ENCODE results near the gene METTL16. TPM values are rescaled to one million over a fixed set of nuclear protein-coding genes. Genes with fewer than 3 reads are reported as not detected.

METTL16 gene
- total and polyA plus RNA-seq, 12 donors: 9.9 to 31.9 (median 26.5) TPM

DNA sequence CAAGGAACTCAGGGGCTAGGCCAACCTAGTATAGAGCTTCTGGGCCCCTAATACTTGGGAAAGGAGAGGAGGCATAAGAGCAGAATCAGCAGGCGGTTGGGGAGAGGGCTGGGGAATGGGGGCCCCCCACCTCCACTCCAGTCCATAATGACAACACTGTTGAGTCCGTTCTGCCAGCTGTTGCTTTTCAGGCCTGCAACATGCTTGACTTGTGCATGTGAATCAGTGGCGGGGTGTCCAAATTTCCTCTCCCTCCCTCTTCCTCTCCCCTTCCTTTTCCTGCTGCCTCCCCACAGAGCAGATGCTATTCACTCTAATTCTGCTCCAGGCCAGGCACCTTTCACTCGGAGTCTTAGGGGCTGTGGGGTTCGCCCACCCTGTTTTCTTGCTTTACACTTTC is 142.6 kb downstream of the METTL16 start:
- peaks cover 0 to 69% (median 0%) of the 10 kb centered on the region in 9 donors for H3K36me3 ChIP-seq
- 69 to 76% methylated on average over 5 of the region's 5 CpGs for WGBS, 2 donors

DNA sequence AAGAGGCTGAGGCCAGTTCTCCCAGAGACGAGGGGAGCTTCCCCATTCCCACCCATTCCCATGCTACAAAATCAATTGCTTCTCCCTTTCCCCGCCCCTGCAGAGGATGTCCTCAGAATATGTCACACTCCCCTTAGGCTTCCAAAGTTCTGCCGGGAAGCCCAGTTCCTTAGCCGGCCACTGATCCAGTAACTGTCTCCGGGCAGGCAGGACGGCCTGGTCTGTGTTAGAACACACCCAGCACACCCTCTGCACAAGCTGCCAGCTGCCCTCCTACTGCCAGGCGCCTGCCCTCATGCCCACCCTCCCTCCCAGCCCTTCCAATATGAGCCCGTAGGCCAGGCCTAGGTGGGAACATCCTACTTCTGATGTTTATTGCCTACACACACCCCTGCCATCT is 143.3 kb downstream of the METTL16 start:
- peak overlapping the region in 4 of 10 donors; percentile 22 to 44 (median 30) for H3K27ac ChIP-seq
- peak; percentile 13 to 64 (median 42) for ATAC-seq
- no peaks in the 10 kb centered on the region for H3K27me3 ChIP-seq
- H3K4me3 ChIP-seq: no peak overlapping the region
- intact Hi-C loops (cut with DNase I): loop anchor here in 2 of 10 donors (10.0 kb wide), 1 partner anchor 46 kb away; no protein-coding TSS in a partner anchor
- 54 to 59% methylated on average over 8 of the region's 8 CpGs for WGBS, 2 donors
- peaks cover 0 to 69% (median 0%) of the 10 kb centered on the region in 9 donors for H3K36me3 ChIP-seq
- DNase-seq: no peak
- peaks cover 20 to 48% (median 36%) of the 10 kb centered on the region in 9 donors for H3K4me1 ChIP-seq
- H3K9me3 ChIP-seq: no peaks in the 10 kb centered on the region
- TF ChIP-seq, protein P1, sequence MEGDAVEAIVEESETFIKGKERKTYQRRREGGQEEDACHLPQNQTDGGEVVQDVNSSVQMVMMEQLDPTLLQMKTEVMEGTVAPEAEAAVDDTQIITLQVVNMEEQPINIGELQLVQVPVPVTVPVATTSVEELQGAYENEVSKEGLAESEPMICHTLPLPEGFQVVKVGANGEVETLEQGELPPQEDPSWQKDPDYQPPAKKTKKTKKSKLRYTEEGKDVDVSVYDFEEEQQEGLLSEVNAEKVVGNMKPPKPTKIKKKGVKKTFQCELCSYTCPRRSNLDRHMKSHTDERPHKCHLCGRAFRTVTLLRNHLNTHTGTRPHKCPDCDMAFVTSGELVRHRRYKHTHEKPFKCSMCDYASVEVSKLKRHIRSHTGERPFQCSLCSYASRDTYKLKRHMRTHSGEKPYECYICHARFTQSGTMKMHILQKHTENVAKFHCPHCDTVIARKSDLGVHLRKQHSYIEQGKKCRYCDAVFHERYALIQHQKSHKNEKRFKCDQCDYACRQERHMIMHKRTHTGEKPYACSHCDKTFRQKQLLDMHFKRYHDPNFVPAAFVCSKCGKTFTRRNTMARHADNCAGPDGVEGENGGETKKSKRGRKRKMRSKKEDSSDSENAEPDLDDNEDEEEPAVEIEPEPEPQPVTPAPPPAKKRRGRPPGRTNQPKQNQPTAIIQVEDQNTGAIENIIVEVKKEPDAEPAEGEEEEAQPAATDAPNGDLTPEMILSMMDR (IDR thresholded peaks at IDR 0.05): no peak

More for the DNA sequence above, 142.6 kb downstream of the METTL16 start:
- H3K27ac ChIP-seq: peak overlapping the region in 1 of 10 donors; percentile 37
- H3K4me1 ChIP-seq: peaks cover 14 to 41% (median 30%) of the 10 kb centered on the region in 9 donors
- no peak for ATAC-seq
- TF ChIP-seq, protein P1 (IDR thresholded peaks at IDR 0.05): no peak
- no peak for DNase-seq
- intact Hi-C loops (cut with DNase I): loop anchor here in 2 of 10 donors (10.0 kb wide), 1 partner anchor 46 kb away; no protein-coding TSS in a partner anchor
- H3K4me3 ChIP-seq: no peak overlapping the region
- no peaks in the 10 kb centered on the region for H3K27me3 ChIP-seq
- H3K9me3 ChIP-seq: no peaks in the 10 kb centered on the region

DNA sequence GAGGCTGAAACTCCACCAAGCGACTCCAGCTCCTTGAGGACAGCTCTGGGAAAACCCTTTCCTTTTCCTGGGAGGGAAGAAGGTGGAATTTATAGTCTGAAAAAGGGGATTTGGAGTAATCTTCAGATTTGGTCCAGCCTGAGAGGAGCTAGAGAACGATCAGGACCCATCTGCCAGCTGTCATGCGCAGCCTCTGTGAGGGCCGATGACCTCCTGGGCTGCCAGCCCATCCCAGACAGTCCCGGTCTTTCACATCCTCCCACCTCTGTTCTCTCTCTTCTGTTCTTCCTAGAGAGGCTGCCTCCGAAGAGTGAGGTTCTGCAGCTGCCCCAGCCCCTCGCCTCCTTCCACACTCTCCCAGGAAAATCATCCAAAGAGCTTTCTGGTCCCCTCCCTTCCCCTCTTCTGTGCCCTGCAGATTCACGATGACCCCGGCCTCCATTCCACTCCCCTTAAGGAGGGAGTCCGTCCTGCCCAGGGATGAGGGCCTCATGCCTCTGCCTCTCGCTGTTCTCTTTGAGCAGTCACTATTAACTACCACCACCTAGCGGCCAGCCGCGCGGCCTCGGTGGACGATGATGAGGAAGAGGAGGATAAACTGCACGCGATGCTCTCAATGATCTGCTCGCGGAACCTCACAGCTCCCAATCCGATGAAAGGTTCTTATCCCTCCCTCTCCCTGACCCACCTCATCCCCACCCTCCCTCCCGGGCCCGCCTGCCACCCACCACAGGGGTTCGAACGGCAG is 144.8 kb downstream of the METTL16 start:
- TF ChIP-seq, protein P1 (IDR thresholded peaks at IDR 0.05): no peak
- DNase-seq: no peak
- Histone ChIP-seq H3K36me3 (peaks cover 0 to 65% (median 5%) of the 10 kb centered on the region in 9 donors), H3K4me3 (no peak overlapping the region), H3K27me3 (no peaks in the 10 kb centered on the region), H3K9me3 (no peaks in the 10 kb centered on the region), H3K4me1 (peaks cover 20 to 50% (median 39%) of the 10 kb centered on the region in 9 donors), H3K27ac (no peak overlapping the region)
- intact Hi-C loops (cut with DNase I): loop anchor here in 2 of 10 donors (10.0 kb wide), 1 partner anchor 48 kb away; no protein-coding TSS in a partner anchor
- no peak for ATAC-seq
- WGBS, 2 donors: 89 to 90% methylated on average over 26 of the region's 26 CpGs

Other genes starting within 250 kb of the METTL16 start
- gene SMG6, start 208.1 kb downstream of the METTL16 start, total RNA-seq: 10 to 100 TPM; 13.6 to 28.1 (median 20.9) TPM
- 10 to 100 TPM; 16.8 to 19.3 TPM for gene SMG6, start 208.1 kb downstream of the METTL16 start, polyA plus RNA-seq
- gene SRR, start 207.9 kb downstream of the METTL16 start, total RNA-seq: 10 to 100 TPM in 5 of 10 donors, 1 to 10 TPM in 5; 5.3 to 16.0 (median 9.8) TPM
- 1 to 10 TPM; 2.9 to 4.4 TPM for gene SRR, start 207.9 kb downstream of the METTL16 start, polyA plus RNA-seq
- gene TSR1, start 175.4 kb downstream of the METTL16 start, total RNA-seq: 10 to 100 TPM; 17.9 to 30.5 (median 23.4) TPM
- gene TSR1, start 175.4 kb downstream of the METTL16 start, polyA plus RNA-seq: 10 to 100 TPM; 12.8 to 15.4 TPM
- gene SGSM2, start 174.4 kb downstream of the METTL16 start, total RNA-seq: 10 to 100 TPM; 21.6 to 33.4 (median 27.0) TPM
- 10 to 100 TPM; 21.0 to 75.1 TPM for gene SGSM2, start 174.4 kb downstream of the METTL16 start, polyA plus RNA-seq
- 10 to 100 TPM in 6 of 10 donors, 1 to 10 TPM in 4; 6.9 to 14.1 (median 11.0) TPM for gene MNT, start 110.8 kb downstream of the METTL16 start, total RNA-seq
- 10 to 100 TPM in 1 of 2 donors, 1 to 10 TPM in 1; 5.0 to 11.6 TPM for gene MNT, start 110.8 kb downstream of the METTL16 start, polyA plus RNA-seq
- gene PAFAH1B1, start 81.8 kb upstream of the METTL16 start, total RNA-seq: 100 to 1,000 TPM; 113 to 155 (median 132) TPM
- gene PAFAH1B1, start 81.8 kb upstream of the METTL16 start, polyA plus RNA-seq: 10 to 100 TPM; 39.3 to 42.4 TPM
- 100 to 1,000 TPM; 122 to 198 (median 170) TPM for gene CLUH, start 199.9 kb upstream of the METTL16 start, total RNA-seq
- 100 to 1,000 TPM in 1 of 2 donors, 10 to 100 TPM in 1; 55.6 to 123 TPM for gene CLUH, start 199.9 kb upstream of the METTL16 start, polyA plus RNA-seq
- gene CCDC92B, start 237.8 kb upstream of the METTL16 start, total RNA-seq: under 1 TPM; 0.06 to 0.30 (median 0.19) TPM
- under 1 TPM; 0.06 to 0.44 TPM for gene CCDC92B, start 237.8 kb upstream of the METTL16 start, polyA plus RNA-seq

Data from heart right ventricle (tissue), 16 donors.